Hematopoietic multipotent progenitor cell treated with erythropoietin and hydrocortisone succinate and interleukin-3 and kit ligand, for 6 days (in vitro differentiated cells): ENCODE results near the gene PPP1R12C.

Experiments
- DNase-seq: peaks from one replicate; pipeline ENCODE4 v3.0.0-alpha.2; 2015

PPP1R12C gene

DNA sequence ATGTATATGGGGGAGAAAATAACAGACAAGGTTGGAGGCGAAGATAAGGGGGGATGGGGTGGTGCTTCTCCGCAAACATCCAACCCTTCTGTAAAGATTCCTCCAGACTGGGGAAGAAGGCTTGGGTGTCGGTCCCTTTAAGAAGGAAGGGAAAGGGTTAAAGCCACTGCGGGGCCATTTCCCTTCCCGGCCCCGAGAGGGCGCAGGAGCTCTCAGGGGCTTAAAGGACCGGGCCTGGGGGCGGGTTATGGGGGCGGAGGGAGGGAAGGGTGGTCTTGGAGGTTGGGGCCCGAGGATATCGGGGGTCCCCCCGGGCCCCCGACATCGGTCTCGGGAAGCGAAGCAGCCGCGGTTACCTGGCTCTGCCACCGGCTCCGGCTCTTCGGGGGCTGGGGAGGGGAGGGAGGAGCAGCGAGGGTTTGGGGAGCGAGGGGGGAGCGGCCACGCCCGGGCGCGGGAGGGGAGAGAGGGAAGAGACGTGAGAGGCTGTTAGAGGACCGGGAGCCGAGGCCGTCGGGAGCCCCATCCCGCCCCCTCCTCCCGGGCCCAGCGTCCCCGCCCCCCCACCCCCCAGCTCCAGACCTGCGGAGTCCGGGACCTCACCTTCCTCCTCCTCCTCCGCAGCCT is 28.8 kb upstream of the PPP1R12C start:
- DNase-seq: peak; percentile 77

DNA sequence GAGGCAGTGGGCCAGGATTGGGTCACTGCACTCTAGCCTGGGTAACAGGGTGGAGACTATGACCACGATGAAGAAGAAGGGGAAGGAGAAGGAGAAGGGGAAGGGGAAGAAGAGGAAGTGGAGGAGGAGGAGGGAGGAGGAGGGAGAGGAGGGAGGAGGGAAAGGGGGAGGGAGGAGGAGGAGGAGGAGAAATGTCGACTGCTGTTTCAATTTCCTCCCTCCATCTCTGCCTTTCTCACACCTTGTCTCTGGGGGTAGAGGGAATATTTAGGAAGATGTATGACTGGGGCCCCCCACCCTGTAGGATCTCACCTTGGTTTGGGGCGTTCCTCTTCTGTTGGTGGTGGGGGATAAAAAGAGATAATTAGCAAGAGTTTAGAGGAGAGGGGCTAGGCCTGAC is 27.8 kb upstream of the PPP1R12C start:
- DNase-seq: no peak

DNA sequence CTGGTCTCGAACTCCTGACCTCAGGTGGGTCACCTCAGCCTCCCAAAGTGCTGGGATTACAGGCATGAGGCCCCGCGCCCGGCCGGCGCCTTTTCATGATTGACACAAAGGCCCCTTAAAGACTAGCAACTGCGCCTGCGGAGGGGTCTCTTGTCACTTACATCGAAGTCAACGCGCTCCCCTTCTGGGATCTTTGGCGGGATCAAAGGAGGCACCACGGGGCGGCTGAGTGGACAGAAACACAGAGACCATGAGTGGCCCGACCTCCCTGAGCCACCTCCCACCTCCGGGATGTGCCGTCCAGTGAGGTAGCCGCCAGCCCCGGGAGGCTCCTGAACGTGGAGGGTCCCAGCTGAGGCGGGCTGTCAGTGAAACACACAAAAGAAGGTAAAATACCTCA is 24.3 kb upstream of the PPP1R12C start:
- DNase-seq: peak; percentile 16

GRCh38 chr19:55137915-55138314 is 20.5 kb upstream of the PPP1R12C start:
- no peak for DNase-seq

DNA sequence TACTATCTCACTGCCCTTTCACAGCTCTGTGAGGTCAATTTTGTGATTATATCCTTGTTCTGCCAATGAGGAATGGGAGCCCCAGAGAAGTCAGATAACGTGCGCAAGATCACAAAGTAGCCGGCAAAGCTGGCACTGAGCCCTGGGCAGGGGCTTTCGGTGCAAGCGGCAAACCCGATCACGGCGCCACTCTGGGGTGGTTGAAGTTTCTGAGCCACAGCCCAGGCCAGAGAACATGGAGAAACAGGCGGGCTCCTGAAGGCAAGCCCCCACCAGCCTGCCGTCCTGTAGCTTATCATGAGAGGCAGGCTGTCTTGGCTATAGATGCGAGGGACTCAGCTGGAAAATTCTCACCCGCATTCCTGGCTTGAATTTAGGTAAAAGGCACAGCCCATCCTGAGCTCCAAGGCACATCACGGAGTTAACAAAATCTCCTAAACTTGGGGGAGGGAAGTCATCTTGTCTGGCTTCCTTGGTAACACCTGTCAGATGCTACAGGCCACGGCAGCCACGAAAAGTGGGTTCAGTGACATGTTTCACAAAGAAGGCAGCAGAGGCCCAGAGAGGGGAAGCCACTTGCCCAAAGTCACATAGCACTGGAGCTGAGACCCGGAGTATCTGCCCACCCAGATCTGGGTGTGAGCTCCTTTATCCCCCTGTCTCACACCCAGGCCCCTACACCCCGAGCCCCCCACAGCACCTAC is 19.1 kb upstream of the PPP1R12C start:
- DNase-seq: peak; percentile 7

GRCh38 chr19:55134736-55135135 is 17.3 kb upstream of the PPP1R12C start:
- no peak for DNase-seq

DNA sequence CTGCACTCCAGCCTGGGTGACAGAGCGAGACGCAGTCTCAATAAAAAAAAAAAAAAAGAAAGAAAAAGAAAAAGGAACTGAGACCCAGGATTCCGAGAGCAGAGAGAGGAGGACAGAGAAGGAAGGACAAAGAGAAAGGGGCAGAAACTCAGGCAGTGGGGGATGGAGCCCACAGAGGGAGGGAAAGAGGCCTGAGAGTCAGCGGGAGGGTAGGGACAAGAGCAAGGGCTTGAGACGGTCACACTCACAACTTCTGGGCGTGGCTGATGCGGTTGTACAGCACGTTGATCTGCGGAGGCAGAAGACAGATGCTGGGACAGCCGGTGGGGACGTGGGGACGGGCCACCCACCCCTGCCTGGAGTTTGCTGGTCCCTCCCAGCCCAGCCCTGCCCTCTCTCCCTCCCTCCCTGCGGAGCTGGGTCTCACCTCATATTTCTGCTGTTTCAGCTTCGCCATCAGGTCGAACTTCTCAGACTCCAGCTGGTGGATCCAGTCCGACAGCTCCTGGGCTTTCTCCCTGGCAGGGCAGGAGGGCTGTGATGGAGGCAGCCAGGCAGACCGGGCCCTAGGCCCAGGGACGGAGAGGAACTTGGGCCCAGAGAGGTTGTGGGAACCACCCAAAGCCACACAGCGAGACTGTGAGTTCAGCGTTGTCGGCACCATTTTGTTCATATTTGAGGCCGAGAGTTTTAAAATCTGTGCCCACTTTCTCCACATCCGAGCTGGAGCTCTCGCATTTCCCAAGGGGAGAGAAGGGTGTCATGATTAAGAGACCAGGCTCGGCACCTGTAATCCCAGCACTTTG is 16.4 kb upstream of the PPP1R12C start:
- DNase-seq: peak; percentile 43

DNA sequence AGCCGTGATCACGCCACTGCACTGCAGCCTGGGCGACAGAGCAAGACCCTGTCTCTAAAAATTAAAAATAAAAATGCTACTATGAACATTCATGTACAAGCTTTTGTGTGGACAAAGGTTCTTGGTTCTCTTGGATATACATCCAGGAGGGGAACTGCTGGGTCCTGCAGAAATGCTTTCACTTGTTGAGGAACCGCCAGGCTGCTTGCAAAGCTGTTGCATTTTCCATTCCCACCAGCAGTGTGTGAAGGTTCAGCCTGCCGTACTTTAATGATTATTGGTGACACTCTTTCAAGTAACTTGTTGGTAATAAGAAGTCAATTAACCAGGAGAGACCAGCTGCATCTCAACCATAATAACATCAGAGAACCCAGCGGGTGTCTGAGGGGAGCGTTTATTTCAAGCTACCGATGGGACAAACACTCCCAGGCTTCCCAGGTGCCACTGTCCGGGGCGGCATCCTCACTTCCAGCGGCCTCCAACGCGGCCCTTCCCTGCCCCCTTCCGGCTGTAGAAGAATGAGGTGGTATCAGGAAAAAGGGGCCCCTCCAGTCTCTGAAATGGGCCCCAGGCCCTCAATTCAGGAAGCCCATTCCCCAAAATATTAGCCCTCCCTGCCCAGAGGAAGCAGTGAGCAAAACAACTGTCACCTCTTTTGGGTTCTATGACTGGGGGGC is 15.2 kb upstream of the PPP1R12C start:
- peak; percentile 44 for DNase-seq

DNA sequence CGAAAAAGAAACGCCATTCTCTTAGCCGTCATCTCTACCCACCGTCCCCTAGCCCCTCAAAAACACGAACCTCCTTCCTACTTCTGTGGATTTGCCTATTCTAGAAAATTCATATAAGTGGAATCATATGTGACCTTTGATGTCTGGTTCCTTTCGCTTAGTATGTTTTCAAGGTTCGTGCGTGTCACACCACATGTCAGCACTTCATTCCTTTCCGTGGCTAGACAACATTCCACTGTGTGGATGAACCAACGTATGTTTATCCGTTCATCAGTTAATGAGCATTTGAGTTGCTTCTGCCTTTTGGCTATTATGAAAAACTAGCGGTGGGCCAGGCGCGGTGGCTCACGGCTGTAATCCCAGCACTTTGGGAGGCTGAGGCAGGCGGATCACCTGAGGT is 14.0 kb upstream of the PPP1R12C start:
- DNase-seq: no peak

- DNase-seq: peak; percentile 47
Measured at GRCh38 chr19:55119053-55119452, 1.6 kb upstream of the PPP1R12C start.

DNA sequence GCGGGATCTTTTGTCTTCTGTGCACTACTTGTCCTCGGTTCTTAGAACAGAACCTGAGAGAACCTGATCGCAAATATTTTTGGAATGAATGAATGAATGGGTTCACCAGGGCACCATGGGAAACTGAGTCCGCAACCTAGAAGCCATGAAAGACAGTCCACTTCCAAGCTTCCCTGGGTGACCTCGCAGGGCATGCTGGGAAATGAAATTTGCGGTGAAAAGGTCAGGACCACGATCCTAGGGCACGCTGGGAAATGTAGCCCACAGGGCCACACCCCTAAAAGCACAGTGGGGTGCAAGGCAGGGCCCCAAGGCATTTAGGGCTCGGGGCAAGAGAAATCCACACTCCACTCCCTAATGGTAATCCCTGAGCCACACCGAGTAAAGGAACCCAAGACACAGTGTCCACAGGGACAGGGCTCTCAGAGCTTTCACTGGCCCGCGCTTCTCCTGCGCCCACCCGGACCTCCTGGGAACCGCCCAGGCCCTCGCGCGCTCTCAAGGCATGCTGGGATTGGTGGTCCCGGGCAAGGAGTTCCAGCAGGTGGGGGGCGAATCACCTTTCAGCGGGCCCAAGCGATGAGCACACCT is 1.1 kb upstream of the PPP1R12C start:
- DNase-seq: peak; percentile 87

- peak; percentile 99 for DNase-seq
Measured at GRCh38 chr19:55117663-55118391, 390 bp upstream of the PPP1R12C start.

- peak; percentile 74 for DNase-seq
Measured at GRCh38 chr19:55116232-55116858, 1.1 kb downstream of the PPP1R12C start.

DNA sequence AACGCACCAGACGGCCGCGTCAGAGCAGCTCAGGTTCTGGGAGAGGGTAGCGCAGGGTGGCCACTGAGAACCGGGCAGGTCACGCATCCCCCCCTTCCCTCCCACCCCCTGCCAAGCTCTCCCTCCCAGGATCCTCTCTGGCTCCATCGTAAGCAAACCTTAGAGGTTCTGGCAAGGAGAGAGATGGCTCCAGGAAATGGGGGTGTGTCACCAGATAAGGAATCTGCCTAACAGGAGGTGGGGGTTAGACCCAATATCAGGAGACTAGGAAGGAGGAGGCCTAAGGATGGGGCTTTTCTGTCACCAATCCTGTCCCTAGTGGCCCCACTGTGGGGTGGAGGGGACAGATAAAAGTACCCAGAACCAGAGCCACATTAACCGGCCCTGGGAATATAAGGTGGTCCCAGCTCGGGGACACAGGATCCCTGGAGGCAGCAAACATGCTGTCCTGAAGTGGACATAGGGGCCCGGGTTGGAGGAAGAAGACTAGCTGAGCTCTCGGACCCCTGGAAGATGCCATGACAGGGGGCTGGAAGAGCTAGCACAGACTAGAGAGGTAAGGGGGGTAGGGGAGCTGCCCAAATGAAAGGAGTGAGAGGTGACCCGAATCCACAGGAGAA is 1.9 kb downstream of the PPP1R12C start:
- DNase-seq: peak; percentile 70

GRCh38 chr19:55114566-55115145 is 2.8 kb downstream of the PPP1R12C start:
- DNase-seq: no peak

GRCh38 chr19:55113570-55114039 is 3.8 kb downstream of the PPP1R12C start:
- DNase-seq: no peak

GRCh38 chr19:55112777-55113569 is 4.5 kb downstream of the PPP1R12C start:
- DNase-seq: no peak

GRCh38 chr19:55112246-55112776 is 5.1 kb downstream of the PPP1R12C start:
- no peak for DNase-seq

GRCh38 chr19:55111238-55111831 is 6.1 kb downstream of the PPP1R12C start:
- DNase-seq: no peak
